ENCODE measurements around the gene FHL1. TPM values are rescaled to one million over a fixed set of nuclear protein-coding genes. Genes with fewer than 3 reads are reported as not detected.

Gene FHL1
- total RNA-seq, 3 donors from 2014 or later = 36.8 to 472 (median 53.2) TPM

GRCh38 chrX:136146614-136147314 is 569 bp upstream of the FHL1 start:
- Histone ChIP-seq H3K36me3 (ENCODE audit: low read depth) (no peaks in the 10 kb centered on the region), H3K4me1 (ENCODE audit: low read depth) (no peaks in the 10 kb centered on the region), H3K9me3 (no peaks in the 10 kb centered on the region), H3K4me3 (no peak overlapping the region)
- TF ChIP-seq CTCF (IDR thresholded peaks at IDR 0.05) = no peak
- intact Hi-C loops (cut with DNase I, micrococcal nuclease) = no loop called here
- DNase-seq (peak in 2 of 3 donors; percentile 30 to 48), ATAC-seq (peak; percentile 34)

DNA sequence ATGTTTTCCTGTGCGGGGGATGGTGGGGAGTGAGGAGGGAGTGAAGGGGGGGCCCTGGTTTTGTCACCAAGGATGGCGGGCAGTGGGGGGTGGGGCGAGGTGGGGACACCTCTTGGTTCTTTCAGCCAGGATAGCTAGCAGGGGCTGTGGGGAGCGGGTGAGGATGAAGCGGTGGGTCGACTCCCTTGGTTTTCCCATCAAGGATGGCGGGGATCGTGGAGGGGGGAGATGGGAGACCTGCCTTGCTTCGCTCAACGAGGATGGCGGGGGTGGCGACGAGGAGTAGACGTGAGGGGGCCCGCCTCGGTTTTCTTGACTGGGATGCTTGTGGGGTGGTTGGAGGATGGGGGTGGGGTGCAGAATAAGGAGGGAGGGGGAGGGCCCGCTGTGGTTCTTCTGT is 643 bp downstream of the FHL1 start:
- DNase-seq (peak in 2 of 3 donors; percentile 26 to 52), ATAC-seq (no peak)
- intact Hi-C loops (cut with DNase I, micrococcal nuclease) = no loop called here
- no peak for TF ChIP-seq CTCF (IDR thresholded peaks at IDR 0.05)
- Histone ChIP-seq H3K4me1 (ENCODE audit: low read depth) (no peaks in the 10 kb centered on the region), H3K9me3 (no peaks in the 10 kb centered on the region), H3K4me3 (peak overlapping the region; percentile 14), H3K36me3 (ENCODE audit: low read depth) (no peaks in the 10 kb centered on the region)

DNA sequence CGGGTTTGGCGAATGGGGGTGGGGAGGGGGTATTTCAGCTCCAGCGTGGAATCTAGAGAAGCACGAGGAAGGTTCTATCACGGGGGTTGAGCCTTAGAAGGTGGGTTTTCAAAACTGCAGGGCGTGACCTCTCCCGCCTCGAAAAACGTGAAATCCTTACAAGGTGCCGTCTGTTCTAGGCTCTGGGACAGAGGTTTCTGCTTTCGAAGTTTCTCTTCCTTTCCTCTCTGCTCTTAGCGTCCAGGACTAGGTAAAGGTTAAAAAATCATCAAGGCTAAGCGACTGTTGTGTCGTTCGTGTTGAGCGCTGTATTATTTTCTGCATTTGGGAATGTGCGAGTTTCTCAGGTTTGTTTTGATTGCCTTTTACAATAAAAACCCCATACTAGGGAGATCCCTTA is 1.1 kb downstream of the FHL1 start:
- DNase-seq = no peak
- ATAC-seq = no peak
- Histone ChIP-seq H3K4me3 (no peak overlapping the region), H3K4me1 (ENCODE audit: low read depth) (no peaks in the 10 kb centered on the region), H3K9me3 (no peaks in the 10 kb centered on the region), H3K36me3 (ENCODE audit: low read depth) (no peaks in the 10 kb centered on the region)
- intact Hi-C loops (cut with DNase I, micrococcal nuclease) = no loop called here
- no peak for TF ChIP-seq CTCF (IDR thresholded peaks at IDR 0.05)

DNA sequence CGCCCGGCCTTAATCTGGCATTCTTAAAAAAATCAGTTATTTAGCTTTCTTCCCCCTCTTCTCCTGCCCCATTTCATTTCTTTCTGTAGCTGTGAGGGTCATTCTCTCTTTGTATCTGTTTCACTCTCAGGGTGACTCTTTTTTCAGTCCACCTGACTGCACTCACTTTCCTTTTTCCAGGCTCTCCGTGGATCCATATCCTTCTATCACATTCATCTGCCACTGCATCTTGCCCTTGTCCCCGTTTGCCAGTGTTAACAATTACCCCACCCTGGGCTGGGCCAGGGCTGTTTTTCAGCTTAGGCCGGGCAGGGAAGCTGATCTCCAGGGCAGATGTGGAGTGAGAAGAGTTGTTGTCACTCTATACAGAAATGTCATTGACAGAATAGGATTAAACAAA is 7.7 kb downstream of the FHL1 start:
- no peak overlapping the region for H3K4me3 ChIP-seq
- ATAC-seq (peak; percentile 36), DNase-seq (peak in 1 of 3 donors; percentile 41)
- H3K36me3 ChIP-seq (ENCODE audit: low read depth) = no peaks in the 10 kb centered on the region
- intact Hi-C loops (cut with DNase I, micrococcal nuclease) = no loop called here
- no peak for TF ChIP-seq CTCF (IDR thresholded peaks at IDR 0.05)
- H3K4me1 ChIP-seq (ENCODE audit: low read depth) = no peaks in the 10 kb centered on the region
- no peaks in the 10 kb centered on the region for H3K9me3 ChIP-seq

- Histone ChIP-seq H3K36me3 (ENCODE audit: low read depth) (no peaks in the 10 kb centered on the region), H3K4me1 (ENCODE audit: low read depth) (no peaks in the 10 kb centered on the region), H3K9me3 (no peaks in the 10 kb centered on the region), H3K4me3 (no peak overlapping the region)
- ATAC-seq (no peak), DNase-seq (no peak)
- no peak for TF ChIP-seq CTCF (IDR thresholded peaks at IDR 0.05)
- intact Hi-C loops (cut with DNase I, micrococcal nuclease) = no loop called here
Measured at GRCh38 chrX:136156560-136157117, 9.3 kb downstream of the FHL1 start.
